Testis (tissue), 2 donors: Measurements from ENCODE around the gene CACNB2.

Source experiments
- POLR2A ChIP-seq: fragments of 450-650 bp; IDR thresholded peaks from one replicate; pipeline ENCODE4 v1.6.1; 2017; ENCODE audit warnings: antibody characterized with exemption, mild to moderate bottlenecking, moderate library complexity
- TF ChIP-seq, protein P1 (sequence below), 3 experiments: fragments of 450-650 bp in 2 of 3; fragments of 200-600 bp in 1 of 3; sonication (generic) in 1 of 3; IDR thresholded peaks; one replicate each; pipeline ENCODE4 v1.5.1; 2016 to 2019; ENCODE audit warnings: antibody characterized with exemption in 3 of 3, mild to moderate bottlenecking in 2 of 3, moderate library complexity in 1 of 3

DNA sequence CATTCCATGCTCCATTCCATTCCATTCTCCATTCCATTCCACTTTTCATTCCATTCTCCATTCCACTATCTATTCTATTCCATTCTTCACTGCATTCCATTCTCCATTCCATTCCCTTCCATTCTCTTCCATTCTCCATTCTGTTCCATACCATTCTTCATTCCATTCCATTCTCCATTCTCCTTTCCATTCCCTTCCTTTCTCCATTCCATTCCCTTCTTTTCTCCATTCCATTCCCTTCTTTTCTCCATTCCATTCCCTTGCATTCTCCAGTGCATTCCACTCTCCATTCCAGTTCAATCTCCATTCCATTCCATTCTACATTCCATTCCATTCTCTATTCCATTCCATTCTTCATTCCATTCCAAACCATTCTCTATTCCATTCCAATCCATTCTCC, 430.9 kb downstream of the CACNB2 start:
- TF ChIP-seq POLR2A, result no peak
- TF ChIP-seq, protein P1, sequence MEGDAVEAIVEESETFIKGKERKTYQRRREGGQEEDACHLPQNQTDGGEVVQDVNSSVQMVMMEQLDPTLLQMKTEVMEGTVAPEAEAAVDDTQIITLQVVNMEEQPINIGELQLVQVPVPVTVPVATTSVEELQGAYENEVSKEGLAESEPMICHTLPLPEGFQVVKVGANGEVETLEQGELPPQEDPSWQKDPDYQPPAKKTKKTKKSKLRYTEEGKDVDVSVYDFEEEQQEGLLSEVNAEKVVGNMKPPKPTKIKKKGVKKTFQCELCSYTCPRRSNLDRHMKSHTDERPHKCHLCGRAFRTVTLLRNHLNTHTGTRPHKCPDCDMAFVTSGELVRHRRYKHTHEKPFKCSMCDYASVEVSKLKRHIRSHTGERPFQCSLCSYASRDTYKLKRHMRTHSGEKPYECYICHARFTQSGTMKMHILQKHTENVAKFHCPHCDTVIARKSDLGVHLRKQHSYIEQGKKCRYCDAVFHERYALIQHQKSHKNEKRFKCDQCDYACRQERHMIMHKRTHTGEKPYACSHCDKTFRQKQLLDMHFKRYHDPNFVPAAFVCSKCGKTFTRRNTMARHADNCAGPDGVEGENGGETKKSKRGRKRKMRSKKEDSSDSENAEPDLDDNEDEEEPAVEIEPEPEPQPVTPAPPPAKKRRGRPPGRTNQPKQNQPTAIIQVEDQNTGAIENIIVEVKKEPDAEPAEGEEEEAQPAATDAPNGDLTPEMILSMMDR (IDR thresholded peaks at IDR 0.05), result no peak
